Thymus (tissue), 11 donors: ENCODE results near the gene EYA4. TPM values are rescaled to one million over a fixed set of nuclear protein-coding genes. Genes with fewer than 3 reads are reported as not detected.

Experiments used
- DNase-seq, 9 donors: peaks; one replicate each; pipeline ENCODE4 v3.0.0-alpha.2; 2013; ENCODE audit warnings: low spot score in 9 of 9, low read depth in 6 of 9, missing footprints in 1 of 9
- H3K27ac ChIP-seq, 2 donors: one replicate each; pipeline ENCODE4 v1.5.1; 2013; ENCODE audit warnings: control low read depth in 1 of 2, low read depth in 1 of 2, low read length in 1 of 2, mild to moderate bottlenecking in 1 of 2, moderate library complexity in 1 of 2
- H3K27me3 ChIP-seq, 2 donors: one replicate each; pipeline ENCODE4 v1.5.1; 2013; ENCODE audit warnings: low read length in 1 of 2; ENCODE audit not compliant: control insufficient read depth in 2 of 2, insufficient read depth in 1 of 2
- H3K36me3 ChIP-seq, 2 donors: one replicate each; pipeline ENCODE4 v1.5.1; 2013; ENCODE audit warnings: low read length in 1 of 2, mild to moderate bottlenecking in 1 of 2, moderate library complexity in 1 of 2; ENCODE audit not compliant: control insufficient read depth in 2 of 2, insufficient read depth in 2 of 2
- H3K4me1 ChIP-seq, 2 donors: one replicate each; pipeline ENCODE4 v1.5.1; 2013; ENCODE audit warnings: low read length in 2 of 2; ENCODE audit not compliant: control insufficient read depth in 2 of 2, insufficient read depth in 2 of 2
- H3K4me3 ChIP-seq, 2 donors: one replicate each; pipeline ENCODE4 v1.5.1; 2013; ENCODE audit warnings: low read length in 2 of 2, control low read depth in 1 of 2, mild to moderate bottlenecking in 1 of 2
- H3K9me3 ChIP-seq, 2 donors: one replicate each; pipeline ENCODE4 v1.5.1; 2013; ENCODE audit warnings: low read length in 1 of 2, mild to moderate bottlenecking in 1 of 2; ENCODE audit not compliant: control insufficient read depth in 2 of 2, insufficient read depth in 1 of 2
- WGBS: extraction: QIAGEN DNeasy Blood & Tissue Kit; methylation state at CpG from one replicate; pipeline ENCODE4 v1.1.7; 2013; 5-methylcytosine and 5-hydroxymethylcytosine counted together
- polyA plus RNA-seq: library from polyadenylated mRNA; stranded (reverse); fragments of 200-250 nt; gene quantifications from one replicate; pipeline ENCODE4 v1.2.3, GENCODE V29; 2013
- total RNA-seq: library from RNA; stranded (reverse); fragments of 120-200 nt; gene quantifications from one replicate; pipeline ENCODE4 v1.2.4, GENCODE V29; 2013
- donor health status: healthy.

Gene EYA4
- total and polyA plus RNA-seq, 2 donors, result 6.2 to 9.5 TPM

- Histone ChIP-seq H3K4me1 (no peaks in the 10 kb centered on the region), H3K27me3 (no peaks in the 10 kb centered on the region), H3K4me3 (no peak overlapping the region), H3K9me3 (no peaks in the 10 kb centered on the region), H3K36me3 (no peaks in the 10 kb centered on the region), H3K27ac (no peak overlapping the region)
- 96% methylated on average over 3 of the region's 3 CpGs for WGBS
- no peak for DNase-seq
Measured at GRCh38 chr6:133426038-133426437, 184.9 kb downstream of the EYA4 start.

- Histone ChIP-seq H3K27me3 (no peaks in the 10 kb centered on the region), H3K4me1 (no peaks in the 10 kb centered on the region), H3K27ac (no peak overlapping the region), H3K4me3 (no peak overlapping the region), H3K9me3 (no peaks in the 10 kb centered on the region), H3K36me3 (no peaks in the 10 kb centered on the region)
- DNase-seq, result no peak
- WGBS, result 97% methylated on average over 3 of the region's 3 CpGs
Measured at GRCh38 chr6:133428295-133428694, 187.1 kb downstream of the EYA4 start.

- Histone ChIP-seq H3K27me3 (no peaks in the 10 kb centered on the region), H3K9me3 (no peaks in the 10 kb centered on the region), H3K36me3 (no peaks in the 10 kb centered on the region), H3K4me3 (no peak overlapping the region), H3K27ac (no peak overlapping the region), H3K4me1 (no peaks in the 10 kb centered on the region)
- no peak for DNase-seq
Measured at GRCh38 chr6:133430530-133430929, 189.4 kb downstream of the EYA4 start.

- Histone ChIP-seq H3K27ac (no peak overlapping the region), H3K36me3 (no peaks in the 10 kb centered on the region), H3K4me3 (no peak overlapping the region), H3K9me3 (no peaks in the 10 kb centered on the region), H3K27me3 (no peaks in the 10 kb centered on the region), H3K4me1 (no peaks in the 10 kb centered on the region)
- DNase-seq, result no peak
Measured at GRCh38 chr6:133431031-133431430, 189.9 kb downstream of the EYA4 start.

GRCh38 chr6:133432021-133432989, 191.1 kb downstream of the EYA4 start:
- Histone ChIP-seq H3K4me3 (no peak overlapping the region), H3K36me3 (no peaks in the 10 kb centered on the region), H3K27me3 (no peaks in the 10 kb centered on the region), H3K27ac (no peak overlapping the region), H3K4me1 (no peaks in the 10 kb centered on the region), H3K9me3 (no peaks in the 10 kb centered on the region)
- DNase-seq, result no peak
- 86% methylated on average over 9 of the region's 9 CpGs for WGBS

GRCh38 chr6:133435065-133435728, 194.0 kb downstream of the EYA4 start:
- no peaks in the 10 kb centered on the region for H3K4me1 ChIP-seq
- H3K4me3 ChIP-seq, result no peak overlapping the region
- no peak for DNase-seq
- no peaks in the 10 kb centered on the region for H3K9me3 ChIP-seq
- 64% methylated on average over 7 of the region's 7 CpGs for WGBS
- no peaks in the 10 kb centered on the region for H3K36me3 ChIP-seq
- no peaks in the 10 kb centered on the region for H3K27me3 ChIP-seq
- no peak overlapping the region for H3K27ac ChIP-seq

- DNase-seq, result no peak
- WGBS, result 56% methylated on average over 1 of the region's 1 CpG
- Histone ChIP-seq H3K36me3 (no peaks in the 10 kb centered on the region), H3K4me1 (no peaks in the 10 kb centered on the region), H3K27me3 (no peaks in the 10 kb centered on the region), H3K27ac (no peak overlapping the region), H3K4me3 (no peak overlapping the region), H3K9me3 (no peaks in the 10 kb centered on the region)
Measured at GRCh38 chr6:133436652-133437051, 195.5 kb downstream of the EYA4 start.

- no peak overlapping the region for H3K4me3 ChIP-seq
- no peaks in the 10 kb centered on the region for H3K4me1 ChIP-seq
- no peaks in the 10 kb centered on the region for H3K27me3 ChIP-seq
- H3K9me3 ChIP-seq, result no peaks in the 10 kb centered on the region
- 95% methylated on average over 2 of the region's 2 CpGs for whole genome bisulfite sequencing
- no peaks in the 10 kb centered on the region for H3K36me3 ChIP-seq
- no peak for DNase-seq
- no peak overlapping the region for H3K27ac ChIP-seq
Measured at GRCh38 chr6:133441491-133441890, 200.3 kb downstream of the EYA4 start.

GRCh38 chr6:133446789-133447188, 205.6 kb downstream of the EYA4 start:
- no peak overlapping the region for H3K27ac ChIP-seq
- H3K4me3 ChIP-seq, result no peak overlapping the region
- H3K36me3 ChIP-seq, result no peaks in the 10 kb centered on the region
- H3K4me1 ChIP-seq, result no peaks in the 10 kb centered on the region
- no peaks in the 10 kb centered on the region for H3K9me3 ChIP-seq
- DNase-seq, result no peak
- H3K27me3 ChIP-seq, result no peaks in the 10 kb centered on the region
